IMR-90 (cell line): ENCODE measurements around the gene STIM1. TPM values are rescaled to one million over a fixed set of nuclear protein-coding genes. Genes with fewer than 3 reads are reported as not detected.
A peak's percentile ranks its signal among the peaks of the same experiment; 100 is the strongest.

Source experiments
- ATAC-seq: fragments of 200-7000 bp; cut with Tn5 transposase; 2 replicates; pipeline ENCODE4 v1.9.1; 2020; ENCODE audit warnings: low read depth, mild to moderate bottlenecking, moderate library complexity
- BruUV-seq: library from RNA; stranded (reverse); fragments of 400-500 nt; replicated peaks from 2 replicates; lab custom pipeline; 2021; lab: Mats Ljungman, UMichigan
- CTCF ChIA-PET: fragments of 300-600 bp; formaldehyde crosslinking; extraction: SDS; loops from one replicate; lab custom pipeline; 2021; ENCODE audit warnings: antibody characterized with exemption; lab: Yijun Ruan, JAX
- POLR2A ChIA-PET: fragments of 300-600 bp; sonication (Branson Sonifier 250); formaldehyde crosslinking; loops from one replicate; lab custom pipeline; 2022; ENCODE audit warnings: antibody characterized with exemption; ENCODE audit not compliant: unreplicated experiment; lab: Charles Lee
- DNase-seq: peaks from one replicate; pipeline ENCODE4 v3.0.0; 2013
- H2AFZ ChIP-seq: replicated peaks from 2 replicates; pipeline ENCODE3; 2013; ENCODE audit warnings: low read length, mild to moderate bottlenecking; ENCODE audit not compliant: poor library complexity
- H2AK5ac ChIP-seq: 2 replicates; pipeline ENCODE4 v1.6.1; 2013; ENCODE audit warnings: low read depth, low read length, inconsistent platforms
- H2AK9ac ChIP-seq: replicated peaks from 2 replicates; pipeline ENCODE3; 2013; ENCODE audit warnings: mild to moderate bottlenecking, low read depth, low read length, moderate library complexity; ENCODE audit not compliant: poor library complexity
- H2BK120ac ChIP-seq: 2 replicates; pipeline ENCODE4 v1.6.1; 2013; ENCODE audit warnings: low read depth, low read length, inconsistent platforms
- H2BK15ac ChIP-seq: 3 replicates; pipeline ENCODE4 v1.6.1; 2013; ENCODE audit warnings: low read depth, low read length, inconsistent platforms
- H2BK20ac ChIP-seq: 2 replicates; pipeline ENCODE4 v1.6.1; 2013; ENCODE audit warnings: low read depth, mild to moderate bottlenecking, inconsistent platforms, low read length, moderate library complexity
- H2BK5ac ChIP-seq: 2 replicates; pipeline ENCODE4 v1.6.1; 2013; ENCODE audit warnings: mild to moderate bottlenecking, low read depth, low read length, inconsistent platforms; ENCODE audit not compliant: poor library complexity, severe bottlenecking
- H3K14ac ChIP-seq: replicated peaks from 2 replicates; pipeline ENCODE4 v1.6.1; 2013; ENCODE audit warnings: low read depth, low read length, inconsistent platforms
- H3K18ac ChIP-seq: 2 replicates; pipeline ENCODE4 v1.6.1; 2013; ENCODE audit warnings: low read depth, low read length, control low read depth
- H3K23ac ChIP-seq: 2 replicates; pipeline ENCODE4 v1.6.1; 2013; ENCODE audit warnings: low read depth, low read length, inconsistent platforms
- H3K27ac ChIP-seq: 2 replicates; pipeline ENCODE4 v1.5.1; 2013; ENCODE audit warnings: mild to moderate bottlenecking, control low read depth, low read length; ENCODE audit not compliant: insufficient read depth
- H3K27me3 ChIP-seq: 2 replicates; pipeline ENCODE4 v1.6.1; 2013; ENCODE audit warnings: low read length; ENCODE audit not compliant: control insufficient read depth, insufficient read depth
- H3K36me3 ChIP-seq: 2 replicates; pipeline ENCODE4 v1.6.1; 2013; ENCODE audit warnings: low read length, mixed read lengths; ENCODE audit not compliant: control insufficient read depth, insufficient read depth
- H3K4ac ChIP-seq: 2 replicates; pipeline ENCODE4 v1.6.1; 2013; ENCODE audit warnings: low read depth, low read length, inconsistent platforms
- H3K4me1 ChIP-seq: 2 replicates; pipeline ENCODE4 v1.6.1; 2013; ENCODE audit warnings: low read length, mixed read lengths; ENCODE audit not compliant: control insufficient read depth, insufficient read depth
- H3K4me2 ChIP-seq: 2 replicates; pipeline ENCODE4 v1.6.1; 2013; ENCODE audit warnings: low read depth, mild to moderate bottlenecking, control low read depth, low read length, moderate library complexity
- H3K4me3 ChIP-seq: 2 replicates; pipeline ENCODE4 v1.5.1; 2013; ENCODE audit warnings: low read depth, mild to moderate bottlenecking, control low read depth, low read length, moderate library complexity; ENCODE audit not compliant: insufficient read depth
- H3K56ac ChIP-seq: 2 replicates; pipeline ENCODE4 v1.6.1; 2013; ENCODE audit warnings: low read length, inconsistent platforms; ENCODE audit not compliant: insufficient read depth; ENCODE audit errors: extremely low read depth
- H3K79me1 ChIP-seq, 2 experiments: 2 replicates each; pipeline ENCODE4 v1.6.1; 2013; ENCODE audit warnings: low read length in 2 of 2, inconsistent platforms in 1 of 2, low read depth in 1 of 2
- H3K9ac ChIP-seq: 2 replicates; pipeline ENCODE4 v1.6.1; 2013; ENCODE audit warnings: low read depth, low read length, control low read depth
- H3K9me1 ChIP-seq: 2 replicates; pipeline ENCODE4 v1.6.1; 2013; ENCODE audit warnings: low read length, inconsistent platforms; ENCODE audit not compliant: insufficient read depth
- H3K9me3 ChIP-seq: 2 replicates; pipeline ENCODE4 v1.6.1; 2013; ENCODE audit warnings: low read length; ENCODE audit not compliant: control insufficient read depth, insufficient read depth
- H4K20me1 ChIP-seq: 2 replicates; pipeline ENCODE4 v1.6.1; 2013; ENCODE audit warnings: low read length, inconsistent platforms; ENCODE audit not compliant: insufficient read depth
- H4K5ac ChIP-seq: 2 replicates; pipeline ENCODE4 v1.6.1; 2013; ENCODE audit warnings: mild to moderate bottlenecking, low read depth, low read length, control low read depth
- H4K8ac ChIP-seq, 2 experiments: 2 replicates each; pipeline ENCODE4 v1.6.1; 2013; ENCODE audit warnings: low read depth in 2 of 2, low read length in 2 of 2, control low read depth in 1 of 2, inconsistent platforms in 1 of 2
- H4K91ac ChIP-seq: 2 replicates; pipeline ENCODE4 v1.6.1; 2013; ENCODE audit warnings: low read depth, low read length, inconsistent platforms; ENCODE audit not compliant: insufficient read depth
- BHLHE40 ChIP-seq: fragments of 150-350 bp; IDR thresholded peaks from 2 replicates; pipeline ENCODE4 v1.6.1; 2016; ENCODE audit warnings: mild to moderate bottlenecking, low read depth, low read length
- CEBPB ChIP-seq: IDR thresholded peaks from 2 replicates; pipeline ENCODE4 v1.6.1; 2012; ENCODE audit warnings: low read depth, low read length, improper control_type of control experiment
- CTCF ChIP-seq: conservative IDR thresholded peaks from 2 replicates; pipeline ENCODE4 v1.5.1; 2012; ENCODE audit warnings: mild to moderate bottlenecking, low read depth, low read length, improper control_type of control experiment
- ELK1 ChIP-seq: fragments of 150-350 bp; IDR thresholded peaks from 2 replicates; pipeline ENCODE4 v1.6.1; 2016; ENCODE audit warnings: low read depth, mild to moderate bottlenecking, low read length, moderate library complexity, borderline replicate concordance
- FOS ChIP-seq: fragments of 150-350 bp; IDR thresholded peaks from 2 replicates; pipeline ENCODE4 v1.6.1; 2016; ENCODE audit warnings: low read depth, low read length
- MAFK ChIP-seq: IDR thresholded peaks from 2 replicates; pipeline ENCODE4 v1.6.1; 2012; ENCODE audit warnings: low read depth, low read length, improper control_type of control experiment
- MAZ ChIP-seq: IDR thresholded peaks from 2 replicates; pipeline ENCODE4 v1.6.1; 2012; ENCODE audit warnings: low read depth, mild to moderate bottlenecking, low read length, improper control_type of control experiment, moderate library complexity, borderline replicate concordance
- MXI1 ChIP-seq: IDR thresholded peaks from 2 replicates; pipeline ENCODE4 v1.6.1; 2012; ENCODE audit warnings: low read depth, mild to moderate bottlenecking, low read length, moderate library complexity, borderline replicate concordance
- NFE2L2 ChIP-seq: fragments of 150-350 bp; IDR thresholded peaks from 2 replicates; pipeline ENCODE4 v1.6.1; 2016; ENCODE audit warnings: low read depth, mild to moderate bottlenecking, low read length
- POLR2A ChIP-seq: IDR thresholded peaks from 2 replicates; pipeline ENCODE4 v1.6.1; 2012; ENCODE audit warnings: mild to moderate bottlenecking, low read depth, low read length
- RAD21 ChIP-seq: IDR thresholded peaks from 2 replicates; pipeline ENCODE4 v1.6.1; 2012; ENCODE audit warnings: low read length, improper control_type of control experiment
- RFX5 ChIP-seq: IDR thresholded peaks from 2 replicates; pipeline ENCODE4 v1.8.0; 2012; ENCODE audit warnings: low read depth, mild to moderate bottlenecking, low read length, moderate library complexity
- SMC3 ChIP-seq: fragments of 150-350 bp; IDR thresholded peaks from 2 replicates; pipeline ENCODE4 v1.6.1; 2016; ENCODE audit warnings: low read depth, mild to moderate bottlenecking, antibody characterized with exemption, low read length, moderate library complexity
- USF2 ChIP-seq: fragments of 150-350 bp; IDR thresholded peaks from 2 replicates; pipeline ENCODE4 v1.6.1; 2017; ENCODE audit warnings: mild to moderate bottlenecking, antibody characterized with exemption, low read length, low read depth
- WGBS, 2 experiments: methylation state at CpG; one replicate each; pipeline versions ENCODE4 v1.1.5 to v1.1.7; 2013; ENCODE audit warnings: missing lambda C conversion rate in 2 of 2; ENCODE audit not compliant: insufficient read length in 1 of 2; ENCODE audit errors: extremely low coverage in 2 of 2; 5-methylcytosine and 5-hydroxymethylcytosine counted together
- dilution Hi-C: fragments of 300-500 bp; cut with HindIII; formaldehyde crosslinking; loops from one replicate; pipeline ENCODE4 v1.14.3; 2018; ENCODE audit warnings: low sequenced_read_pairs; ENCODE audit not compliant: unreplicated experiment
- in situ Hi-C: fragments of 300-500 bp; cut with MboI; formaldehyde crosslinking; loops from 3 replicates; pipeline ENCODE4 v1.14.3; 2019; ENCODE audit warnings: low sequenced_read_pairs, inconsistent platforms, mixed read lengths
- intact Hi-C: fragments of 100-400 bp; cut with micrococcal nuclease; formaldehyde crosslinking; loops from 2 replicates; pipeline ENCODE4 v1.10.0; 2022
- polyA plus RNA-seq, 3 experiments: library from polyadenylated mRNA; depleted of rRNA; stranded (reverse); fragments of >200 nt; gene quantifications; 2 replicates each; pipeline ENCODE4 v1.2.3, GENCODE V29; 2012; ENCODE audit warnings: low replicate concordance in 1 of 3
- total RNA-seq: library from RNA; depleted of rRNA; stranded (reverse); fragments of >200 nt; gene quantifications from 2 replicates; pipeline ENCODE4 v1.2.3, GENCODE V29; 2012

STIM1 gene
- total and polyA plus RNA-seq, 2 of the 4 experiments (the other 2 are of a cell fraction): 17.9 to 23.0 TPM

GRCh38 chr11:3856856-3857553, 1.5 kb downstream of the STIM1 start:
- CTCF ChIA-PET: interaction anchor here (0.6 to 9.2 kb wide), 2 partner anchors 16 to 214 kb away, joined by 3 to 186 read pairs; no protein-coding TSS in a partner anchor
- Histone ChIP-seq H2BK20ac (no peak overlapping the region), H4K91ac (no peak overlapping the region), H3K27ac (no peak overlapping the region), H3K27me3 (no peaks in the 10 kb centered on the region), H2BK5ac (no peak overlapping the region), H3K14ac (no peak overlapping the region), H2AK9ac (peak overlapping the region; percentile 31), H3K4ac (no peak overlapping the region), H3K23ac (peak overlapping the region; percentile 93), H3K18ac (no peak overlapping the region), H3K9me3 (no peaks in the 10 kb centered on the region), H3K79me1 (peaks cover 24 to 48% of the 10 kb centered on the region in 2 experiments), H2BK120ac (no peak overlapping the region), H4K8ac (no peak overlapping the region), H2AFZ (no peak overlapping the region), H3K4me3 (peak overlapping the region; percentile 83; the same call in 1 of the 2 replicates), H2AK5ac (no peak overlapping the region), H4K5ac (no peak overlapping the region), H3K56ac (no peak overlapping the region), H3K4me1 (peaks cover 20% of the 10 kb centered on the region), H3K9ac (no peak overlapping the region), H3K4me2 (peak overlapping the region; percentile 98), H2BK15ac (no peak overlapping the region), H3K9me1 (peaks cover 23% of the 10 kb centered on the region), H4K20me1 (no peaks in the 10 kb centered on the region), H3K36me3 (no peaks in the 10 kb centered on the region)
- no TSS peak for BruUV-seq
- no peak for ATAC-seq
- in situ Hi-C loops: no loop called here
- dilution Hi-C loops: no loop called here
- intact Hi-C loops: loop anchor here (5.0 to 10.0 kb wide), 2 partner anchors 85 to 402 kb away; no protein-coding TSS in a partner anchor
- TF ChIP-seq RFX5 (no peak), POLR2A (no peak), NFE2L2 (no peak), MXI1 (no peak), MAFK (no peak), CTCF (no peak), MAZ (no peak), SMC3 (no peak), USF2 (no peak), ELK1 (no peak), BHLHE40 (no peak), RAD21 (no peak), CEBPB (no peak), FOS (no peak)
- POLR2A ChIA-PET: no interaction called here
- no peak for DNase-seq
- WGBS, 2 experiments: 50% methylated on average over 1 of the region's 5 CpGs; no CpG with 5 or more reads in 1 of the 2 experiments
